NB4 (cell line): Measurements from ENCODE around the gene KLHL26.

Source experiments
- CTCF ChIP-seq: IDR thresholded peaks from one replicate; pipeline ENCODE4 v1.5.1; 2012; ENCODE audit warnings: low read depth, low read length
- MAX ChIP-seq: IDR thresholded peaks from 2 replicates; pipeline ENCODE4 v1.6.1; 2011; ENCODE audit warnings: low read depth, low read length
- MYC ChIP-seq: IDR thresholded peaks from 2 replicates; pipeline ENCODE4 v1.6.1; 2011; ENCODE audit warnings: low read depth, low read length
- POLR2A ChIP-seq: IDR thresholded peaks from 2 replicates; pipeline ENCODE4 v1.6.1; 2011; ENCODE audit warnings: mild to moderate bottlenecking; ENCODE audit not compliant: insufficient read length; ENCODE audit errors: extremely low read depth

GRCh38 chr19:18700501-18701249, 63.8 kb downstream of the KLHL26 start:
- TF ChIP-seq CTCF (no peak), POLR2A (no peak), MAX (no peak), MYC (no peak)
